ENCODE data around the gene MYBPHL. TPM values are rescaled to one million over a fixed set of nuclear protein-coding genes. Genes with fewer than 3 reads are reported as not detected.

Gene MYBPHL
- total and polyA plus RNA-seq, 2 of the 13 experiments (the other 11 are each of a cell fraction or from before 2014, with no cell fraction given): 3.7 to 3.8 TPM

- TF ChIP-seq ARID2 (CRISPR knock-in tag; IDR thresholded peaks at IDR 0.05; ENCODE audit: borderline replicate concordance) (no peak), POLR2A (IDR thresholded peaks at IDR 0.05; ENCODE audit: insufficient read depth in 1 of 2, low read depth in 2 of 2, low read length in 2 of 2) (peak; percentile 19 to 76; a peak in 3 of 4 replicates), ARNT2 (CRISPR knock-in tag; IDR thresholded peaks at IDR 0.05; ENCODE audit: low read depth) (0 out of 2 replicates have a peak, but pooled peaks have one; percentile 19), ZBTB43 (CRISPR knock-in tag; conservative IDR thresholded peaks at IDR 0.05) (no peak; the same call in 1 of the 2 replicates), HNF1A (IDR thresholded peaks at IDR 0.05; ENCODE audit: low read depth) (no peak; the same call in 1 of the 2 replicates), HNF1A (CRISPR knock-in tag; IDR thresholded peaks at IDR 0.05; ENCODE audit: borderline replicate concordance) (no peak; the same call in 1 of the 2 replicates), ZSCAN20 (CRISPR knock-in tag; IDR thresholded peaks at IDR 0.05; ENCODE audit: borderline replicate concordance) (no peak), AGO1 (IDR thresholded peaks at IDR 0.05; ENCODE audit: low read depth, low read length, poor library complexity, severe bottlenecking) (no peak), ARNTL (CRISPR knock-in tag; IDR thresholded peaks at IDR 0.05) (no peak), MED1 (CRISPR knock-in tag; IDR thresholded peaks at IDR 0.05) (no peak; the same call in 1 of the 2 replicates), BORCS8-MEF2B (CRISPR knock-in tag; IDR thresholded peaks at IDR 0.05) (peak; percentile 40; the same call in 1 of the 2 replicates), CHD4 (IDR thresholded peaks at IDR 0.05; ENCODE audit: borderline replicate concordance, low read length) (no peak), MEIS2 (CRISPR knock-in tag; IDR thresholded peaks at IDR 0.05) (no peak), ZNF225 (CRISPR knock-in tag; IDR thresholded peaks at IDR 0.05) (no peak), ZNF563 (CRISPR knock-in tag; IDR thresholded peaks at IDR 0.05) (no peak), ZNF550 (CRISPR knock-in tag; IDR thresholded peaks at IDR 0.05; ENCODE audit: borderline replicate concordance) (no peak), CSRNP1 (CRISPR knock-in tag; IDR thresholded peaks at IDR 0.05) (no peak), ZNF597 (CRISPR knock-in tag; IDR thresholded peaks at IDR 0.05) (no peak), CHCHD3 (CRISPR knock-in tag; IDR thresholded peaks at IDR 0.05) (no peak), ZMAT5 (CRISPR knock-in tag; IDR thresholded peaks at IDR 0.05; ENCODE audit: borderline replicate concordance, low read depth) (no peak), DMAP1 (CRISPR knock-in tag; IDR thresholded peaks at IDR 0.05) (no peak; the same call in none of the 2 replicates)
These were observed 7.1 kb downstream of the MYBPHL start (continued) for GRCh38 chr1:109299558-109300343.
